ENCODE data around the gene RTN4IP1. TPM values are rescaled to one million over a fixed set of nuclear protein-coding genes. Genes with fewer than 3 reads are reported as not detected.

RTN4IP1 gene
- polyA plus RNA-seq (ENCODE audit: insufficient read length in 3 of 3): 10 to 100 TPM in 2 of 3 donors, 1 to 10 TPM in 1; 9.4 to 12.4 (median 10.2) TPM
- long read RNA-seq, donor 1, partial matches to known transcripts: 0 of 3 reads
- long read RNA-seq, donor 1, other reads (novel, unspliced or antisense): 0 of 3 reads
- long read RNA-seq, donor 2, partial matches to known transcripts: 0 of 1 reads
- long read RNA-seq, donor 2, other reads (novel, unspliced or antisense): 0 of 1 reads
- long read RNA-seq, donor 3, transcript RTN4IP1-203 (2 exons, 433 nt): major isoform, 8 of 12 reads
- long read RNA-seq, donor 3, partial matches to known transcripts: 0 of 12 reads
- long read RNA-seq, donor 3, other reads (novel, unspliced or antisense): 0 of 12 reads
- long read RNA-seq, donor 4, transcript RTN4IP1-203 (2 exons, 433 nt): major isoform, 6 of 6 reads
- long read RNA-seq, donor 4, partial matches to known transcripts: 0 of 6 reads
- long read RNA-seq, donor 4, other reads (novel, unspliced or antisense): 0 of 6 reads
- long read RNA-seq, donor 5: 0 reads
- long read RNA-seq, donor 6, transcript RTN4IP1-203 (2 exons, 433 nt): major isoform, 9 of 15 reads
- long read RNA-seq, donor 6, transcript RTN4IP1-201 (9 exons, 1,682 nt): minor isoform, 6 of 15 reads
- long read RNA-seq, donor 6, partial matches to known transcripts: 0 of 15 reads
- long read RNA-seq, donor 6, other reads (novel, unspliced or antisense): 0 of 15 reads
- long read RNA-seq, donor 7, transcript RTN4IP1-203 (2 exons, 433 nt): major isoform, 6 of 7 reads
- long read RNA-seq, donor 7, partial matches to known transcripts: 0 of 7 reads
- long read RNA-seq, donor 7, other reads (novel, unspliced or antisense): 0 of 7 reads
- long read RNA-seq, donor 8: 0 reads
- long read RNA-seq, donor 9, transcript RTN4IP1-203 (2 exons, 433 nt): major isoform, 5 of 6 reads
- long read RNA-seq, donor 9, partial matches to known transcripts: 0 of 6 reads
- long read RNA-seq, donor 9, other reads (novel, unspliced or antisense): 0 of 6 reads
- long read RNA-seq, donor 10, transcript RTN4IP1-203 (2 exons, 433 nt): major isoform, 8 of 9 reads
- long read RNA-seq, donor 10, partial matches to known transcripts: 0 of 9 reads
- long read RNA-seq, donor 10, other reads (novel, unspliced or antisense): 0 of 9 reads
- long read RNA-seq, donor 11, partial matches to known transcripts: 0 of 1 reads
- long read RNA-seq, donor 11, other reads (novel, unspliced or antisense): 0 of 1 reads
- long read RNA-seq, donor 12, partial matches to known transcripts: 0 of 3 reads
- long read RNA-seq, donor 12, other reads (novel, unspliced or antisense): 0 of 3 reads
- long read RNA-seq, donor 13: 0 reads
- long read RNA-seq, donor 14, partial matches to known transcripts: 0 of 5 reads
- long read RNA-seq, donor 14, other reads (novel, unspliced or antisense): 0 of 5 reads
- long read RNA-seq, donor 15, partial matches to known transcripts: 0 of 3 reads
- long read RNA-seq, donor 15, other reads (novel, unspliced or antisense): 0 of 3 reads
- long read RNA-seq, donor 16, transcript RTN4IP1-203 (2 exons, 433 nt): major isoform, 9 of 90 reads
- long read RNA-seq, donor 16, partial matches to known transcripts: 56 of 90 reads
- long read RNA-seq, donor 16, other reads (novel, unspliced or antisense): 23 of 90 reads

- peak; percentile 87 to 95 (median 93) for DNase-seq (ENCODE audit: extremely low read depth in 1 of 11, low read depth in 9 of 11, low spot score in 4 of 11)
Observed at GRCh38 chr6:106629103-106629858, at the start of gene RTN4IP1, which contains the start of gene QRSL1. Gene RTN4IP1, minus strand, starts transcription at chr6:106629498. Its CDS starts 477 bp downstream, at chr6:106629021. Gene QRSL1, plus strand, starts transcription at chr6:106629578. Its CDS starts 104 bp downstream, at chr6:106629682.

DNA sequence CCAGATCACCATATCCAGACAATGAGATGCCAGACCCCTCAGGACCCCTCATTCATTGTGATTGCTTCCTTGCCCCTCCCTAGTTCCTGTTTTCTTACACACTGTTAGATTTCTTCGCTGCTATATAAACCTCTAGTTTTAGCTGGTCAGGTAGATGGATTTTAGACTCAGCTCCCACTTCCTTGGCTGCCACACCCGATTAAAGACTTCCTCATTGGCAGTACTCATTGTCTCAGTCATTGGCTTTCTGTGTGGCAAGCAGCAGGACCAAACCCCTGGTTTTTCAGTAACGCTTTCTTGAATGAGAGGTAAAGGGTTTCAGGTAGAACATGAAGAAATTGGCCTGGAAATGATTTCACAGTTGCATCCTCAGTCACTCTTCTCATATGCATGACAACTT is 48.0 kb upstream of the RTN4IP1 start:
- no peak for DNase-seq (ENCODE audit: extremely low read depth in 1 of 11, low read depth in 9 of 11, low spot score in 4 of 11)

DNA sequence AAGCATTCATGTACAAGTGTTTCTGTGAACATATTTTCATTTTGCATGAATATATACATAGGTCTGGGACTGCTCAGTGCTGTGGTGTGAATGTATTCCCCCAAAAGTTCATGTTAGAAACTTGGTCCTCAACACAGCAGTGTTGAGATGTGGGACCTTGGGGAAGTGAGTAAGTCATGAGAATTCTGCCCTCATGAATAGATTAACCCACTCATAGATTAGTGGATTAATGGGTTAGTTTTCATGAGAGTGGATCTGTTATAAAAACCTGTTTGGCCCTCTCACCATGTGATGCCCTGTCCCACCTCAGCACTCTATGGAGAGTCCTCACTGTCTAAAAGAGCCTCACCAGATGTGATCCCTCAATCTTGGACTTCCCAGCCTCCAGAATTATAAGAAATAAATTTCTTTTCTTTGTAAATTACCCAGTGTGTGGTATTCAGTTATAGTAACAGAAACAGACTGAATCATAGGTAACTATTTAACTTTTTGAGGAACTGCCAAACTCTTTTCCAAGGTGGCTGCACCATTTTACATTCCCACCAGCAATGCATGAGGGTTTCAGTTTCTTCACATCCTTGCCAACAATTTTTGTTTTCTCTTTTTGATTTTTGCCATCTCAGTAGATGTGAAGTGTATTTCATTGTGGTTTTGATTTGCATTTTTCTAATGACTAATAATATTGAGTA is 45.4 kb upstream of the RTN4IP1 start:
- no peak for DNase-seq (ENCODE audit: extremely low read depth in 1 of 11, low read depth in 9 of 11, low spot score in 4 of 11)

DNA sequence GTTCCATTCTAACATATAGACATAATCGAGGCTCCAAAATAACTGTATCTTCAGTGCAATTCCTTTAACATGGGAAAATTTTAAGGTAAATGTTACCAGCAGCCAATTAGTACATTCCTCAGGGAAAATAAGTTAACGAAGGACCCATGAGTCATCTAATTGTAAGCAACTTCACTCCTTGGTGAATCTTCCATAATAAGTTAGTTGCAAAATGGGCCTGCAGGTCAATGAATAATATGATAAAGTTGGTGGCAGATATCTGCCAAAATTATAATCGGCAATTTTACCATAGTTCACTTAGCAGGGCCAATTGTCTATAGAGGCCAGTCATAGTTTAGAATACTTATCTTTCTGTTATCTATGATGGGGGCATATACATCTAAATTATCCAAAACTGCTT is 42.4 kb upstream of the RTN4IP1 start:
- no peak for DNase-seq (ENCODE audit: extremely low read depth in 1 of 11, low read depth in 9 of 11, low spot score in 4 of 11)

GRCh38 chr6:106670236-106670635 is 40.9 kb upstream of the RTN4IP1 start:
- DNase-seq (ENCODE audit: extremely low read depth in 1 of 11, low read depth in 9 of 11, low spot score in 4 of 11): no peak

GRCh38 chr6:106667022-106667402 is 37.7 kb upstream of the RTN4IP1 start:
- no peak for DNase-seq (ENCODE audit: extremely low read depth in 1 of 11, low read depth in 9 of 11, low spot score in 4 of 11)

DNA sequence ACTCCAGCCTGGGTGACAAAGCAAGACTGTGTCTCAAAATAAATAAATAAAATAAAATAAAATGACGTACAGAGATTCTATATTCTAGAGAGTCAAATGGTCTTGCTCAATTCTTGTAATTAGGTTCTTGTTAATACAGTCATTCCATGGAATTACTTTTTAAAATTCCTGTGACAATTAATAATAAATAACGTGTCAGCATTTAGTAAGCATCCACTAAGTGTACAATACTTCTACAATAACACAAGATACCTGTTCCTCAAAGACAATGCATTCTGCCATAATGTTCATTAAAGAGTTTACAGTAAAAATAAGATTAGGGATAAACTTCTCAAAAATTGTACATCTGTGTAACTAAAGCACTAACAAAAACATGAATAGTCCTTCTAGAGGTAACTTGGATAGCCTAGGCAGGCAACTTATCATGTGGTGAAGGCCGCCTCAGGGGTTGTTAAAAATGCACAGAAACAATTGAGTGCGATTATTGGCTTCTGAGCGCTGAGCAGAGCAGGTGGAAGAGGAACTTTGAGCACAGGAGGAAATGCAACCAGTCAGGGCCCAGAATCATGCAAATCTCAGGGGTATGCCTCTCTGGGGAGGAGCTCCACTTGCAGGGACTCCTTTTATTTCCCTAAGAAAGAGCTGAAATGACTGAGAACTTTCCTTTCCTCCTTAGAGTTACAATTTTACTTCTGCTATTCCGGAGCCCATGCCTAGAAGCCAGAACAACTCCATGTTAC is 37.2 kb upstream of the RTN4IP1 start:
- DNase-seq (ENCODE audit: extremely low read depth in 1 of 11, low read depth in 9 of 11, low spot score in 4 of 11): no peak

GRCh38 chr6:106662458-106662857 is 33.2 kb upstream of the RTN4IP1 start:
- no peak for DNase-seq (ENCODE audit: extremely low read depth in 1 of 11, low read depth in 9 of 11, low spot score in 4 of 11)

DNA sequence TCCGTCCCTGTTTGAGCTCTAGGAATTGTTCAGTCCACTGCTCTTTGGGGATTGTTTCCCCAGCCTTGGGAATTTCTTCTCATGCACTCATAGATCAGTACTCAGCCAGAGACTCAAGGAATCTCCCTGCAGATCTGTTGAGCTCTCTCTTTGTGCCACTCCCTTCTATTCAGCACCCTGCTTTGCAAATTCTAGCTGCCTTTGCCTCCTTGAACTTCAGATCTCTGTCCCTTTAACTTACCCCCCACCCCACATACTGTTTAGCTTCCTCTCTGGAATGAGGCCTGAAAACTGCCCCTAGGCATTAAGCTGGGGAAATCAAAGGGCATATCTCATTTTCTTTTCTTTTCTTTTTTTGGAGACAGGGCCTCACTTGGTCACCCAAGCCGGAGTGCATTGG is 30.6 kb upstream of the RTN4IP1 start:
- DNase-seq (ENCODE audit: extremely low read depth in 1 of 11, low read depth in 9 of 11, low spot score in 4 of 11): no peak

GRCh38 chr6:106658469-106658868 is 29.2 kb upstream of the RTN4IP1 start:
- DNase-seq (ENCODE audit: extremely low read depth in 1 of 11, low read depth in 9 of 11, low spot score in 4 of 11): no peak

- no peak for DNase-seq (ENCODE audit: extremely low read depth in 1 of 11, low read depth in 9 of 11, low spot score in 4 of 11)
Observed at GRCh38 chr6:106648651-106649308, 19.5 kb upstream of the RTN4IP1 start.

DNA sequence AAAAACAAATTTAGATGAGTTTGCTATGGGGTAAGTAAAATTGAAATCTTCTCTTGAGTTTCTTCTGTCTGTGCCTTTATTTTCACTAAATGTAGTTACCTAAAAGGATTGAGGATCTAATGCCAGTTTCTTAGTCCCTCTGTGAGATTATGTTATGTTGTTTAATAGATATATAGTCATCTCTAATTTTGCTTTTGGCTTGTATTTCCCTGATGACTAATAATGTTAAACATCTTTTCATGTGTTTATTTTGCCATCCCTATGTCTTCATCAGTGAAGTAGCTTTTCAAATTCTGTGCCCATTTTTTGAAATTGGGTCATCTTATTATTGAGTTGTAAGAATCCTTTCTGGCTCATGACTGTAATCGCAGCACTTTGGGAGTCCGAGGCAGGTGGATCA is 13.8 kb upstream of the RTN4IP1 start:
- DNase-seq (ENCODE audit: extremely low read depth in 1 of 11, low read depth in 9 of 11, low spot score in 4 of 11): no peak

GRCh38 chr6:106642476-106642875 is 13.2 kb upstream of the RTN4IP1 start:
- no peak for DNase-seq (ENCODE audit: extremely low read depth in 1 of 11, low read depth in 9 of 11, low spot score in 4 of 11)

- no peak for DNase-seq (ENCODE audit: extremely low read depth in 1 of 11, low read depth in 9 of 11, low spot score in 4 of 11)
Observed at GRCh38 chr6:106639812-106640211, 10.5 kb upstream of the RTN4IP1 start.

- no peak for DNase-seq (ENCODE audit: extremely low read depth in 1 of 11, low read depth in 9 of 11, low spot score in 4 of 11)
Observed at GRCh38 chr6:106637717-106638341, 8.5 kb upstream of the RTN4IP1 start.
